ENCODE measurements around the gene CNN1. TPM values are rescaled to one million over a fixed set of nuclear protein-coding genes. Genes with fewer than 3 reads are reported as not detected.

CNN1 gene
- total and polyA plus RNA-seq, 9 of the 15 experiments (the other 6 are each of a cell fraction or from before 2014, with no cell fraction given): 0.23 to 10.6 (median 5.2) TPM

DNA sequence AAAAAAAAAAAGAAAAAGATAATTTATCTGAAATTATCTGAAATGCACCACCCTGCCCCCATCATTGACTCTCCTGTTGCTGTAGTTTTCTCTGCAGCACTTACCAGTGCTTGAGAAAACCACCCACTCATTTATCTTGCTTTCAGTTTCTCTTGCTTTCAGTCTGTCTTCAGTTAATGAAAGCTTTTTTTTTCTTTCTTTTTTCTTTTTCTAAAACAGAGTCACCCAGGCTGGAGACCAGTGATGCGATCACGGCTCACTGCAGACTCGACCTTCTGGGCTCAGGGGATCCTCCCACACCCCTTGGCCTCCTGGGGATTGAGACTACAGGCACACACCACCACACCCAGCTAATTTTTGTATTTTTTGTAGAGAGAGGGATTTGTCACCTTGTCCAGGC, 43.1 kb downstream of the CNN1 start (continued):
- TF ChIP-seq, protein P1, sequence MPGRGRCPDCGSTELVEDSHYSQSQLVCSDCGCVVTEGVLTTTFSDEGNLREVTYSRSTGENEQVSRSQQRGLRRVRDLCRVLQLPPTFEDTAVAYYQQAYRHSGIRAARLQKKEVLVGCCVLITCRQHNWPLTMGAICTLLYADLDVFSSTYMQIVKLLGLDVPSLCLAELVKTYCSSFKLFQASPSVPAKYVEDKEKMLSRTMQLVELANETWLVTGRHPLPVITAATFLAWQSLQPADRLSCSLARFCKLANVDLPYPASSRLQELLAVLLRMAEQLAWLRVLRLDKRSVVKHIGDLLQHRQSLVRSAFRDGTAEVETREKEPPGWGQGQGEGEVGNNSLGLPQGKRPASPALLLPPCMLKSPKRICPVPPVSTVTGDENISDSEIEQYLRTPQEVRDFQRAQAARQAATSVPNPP (IDR thresholded peaks at IDR 0.05; ENCODE audit: borderline replicate concordance, insufficient read depth, insufficient read length): no peak
- TF ChIP-seq ADNP (tag; IDR thresholded peaks at IDR 0.05): 0 out of 2 replicates have a peak, but pooled peaks have one; percentile 66
- TF ChIP-seq SOX6 (IDR thresholded peaks at IDR 0.05): peak; percentile 25; the same call in 1 of the 2 replicates
- TF ChIP-seq, protein P2, sequence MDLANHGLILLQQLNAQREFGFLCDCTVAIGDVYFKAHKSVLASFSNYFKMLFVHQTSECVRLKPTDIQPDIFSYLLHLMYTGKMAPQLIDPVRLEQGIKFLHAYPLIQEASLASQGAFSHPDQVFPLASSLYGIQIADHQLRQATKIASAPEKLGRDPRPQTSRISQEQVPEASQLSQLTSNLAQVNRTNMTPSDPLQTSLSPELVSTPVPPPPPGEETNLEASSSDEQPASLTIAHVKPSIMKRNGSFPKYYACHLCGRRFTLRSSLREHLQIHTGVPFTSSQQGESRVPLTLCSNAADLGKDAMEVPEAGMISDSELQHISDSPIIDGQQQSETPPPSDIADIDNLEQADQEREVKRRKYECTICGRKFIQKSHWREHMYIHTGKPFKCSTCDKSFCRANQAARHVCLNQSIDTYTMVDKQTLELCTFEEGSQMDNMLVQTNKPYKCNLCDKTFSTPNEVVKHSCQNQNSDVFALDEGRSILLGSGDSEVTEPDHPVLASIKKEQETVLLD (IDR thresholded peaks at IDR 0.05): no peak
- TF ChIP-seq LEF1 (IDR thresholded peaks at IDR 0.05): peak; percentile 61
- no peak for TF ChIP-seq ZNF668 (CRISPR knock-in tag; IDR thresholded peaks at IDR 0.05)

DNA sequence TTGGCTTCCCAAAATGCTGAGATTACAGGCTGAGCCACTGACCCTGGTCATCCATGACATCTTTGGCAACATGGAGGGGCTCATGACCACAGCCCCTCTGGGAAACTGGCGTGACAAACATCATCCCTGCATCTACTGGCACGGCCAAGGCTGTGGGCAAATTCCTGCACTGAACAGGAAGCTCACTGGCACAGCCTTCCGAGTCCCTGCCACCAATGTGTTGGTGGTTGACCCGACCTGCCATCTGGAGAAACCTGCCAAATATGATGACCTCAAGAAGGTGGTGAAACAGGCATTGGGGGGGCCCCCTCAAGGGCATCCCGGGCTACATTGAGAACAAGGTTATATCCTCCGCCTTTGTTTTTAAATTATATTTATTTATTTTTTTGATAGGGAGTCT, 47.7 kb downstream of the CNN1 start:
- no peaks in the 10 kb centered on the region for H3K9me3 ChIP-seq (replicated peaks; ENCODE audit: control insufficient read depth, insufficient read depth, low read depth, low read length)
- H3K9me1 ChIP-seq (ENCODE audit: control insufficient read depth, insufficient read depth, low read length): no peaks in the 10 kb centered on the region
- no peaks in the 10 kb centered on the region for H4K20me1 ChIP-seq (replicated peaks; ENCODE audit: control insufficient read depth, insufficient read depth, low read length)
- H2AFZ ChIP-seq (ENCODE audit: low read depth, low read length): no peak overlapping the region
- H3K27me3 ChIP-seq (ENCODE audit: control insufficient read depth in 2 of 2, insufficient read depth in 2 of 2, low read length in 2 of 2): no peaks in the 10 kb centered on the region
- POLR2A ChIA-PET: no interaction called here
- ATAC-seq (no peak), DNase-seq (ENCODE audit: extremely low read depth in 1 of 4, low spot score in 3 of 4) (no peak), FAIRE-seq (no peak)
- H3K9ac ChIP-seq (ENCODE audit: insufficient read depth in 1 of 2, low read depth in 2 of 2, low read length in 2 of 2): no peak overlapping the region
- in situ Hi-C loops (cut with MboI) (loop anchor here (5.0 kb wide), 1 partner anchor 89 kb away; no protein-coding TSS in a partner anchor), intact Hi-C loops (cut with micrococcal nuclease) (no loop called here)
- peaks cover 20 to 31% of the 10 kb centered on the region in 2 experiments; a peak in 4 of 5 replicates for H3K4me1 ChIP-seq (replicated peaks in 1 of 2; ENCODE audit: control insufficient read depth in 2 of 2, insufficient read depth in 2 of 2, low read length in 2 of 2)
- TF ChIP-seq, protein P3, sequence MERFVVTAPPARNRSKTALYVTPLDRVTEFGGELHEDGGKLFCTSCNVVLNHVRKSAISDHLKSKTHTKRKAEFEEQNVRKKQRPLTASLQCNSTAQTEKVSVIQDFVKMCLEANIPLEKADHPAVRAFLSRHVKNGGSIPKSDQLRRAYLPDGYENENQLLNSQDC (CRISPR knock-in tag; IDR thresholded peaks at IDR 0.05): no peak
- TF ChIP-seq FOXA1 (IDR thresholded peaks at IDR 0.05; ENCODE audit: borderline replicate concordance): no peak
- TF ChIP-seq, protein P4, sequence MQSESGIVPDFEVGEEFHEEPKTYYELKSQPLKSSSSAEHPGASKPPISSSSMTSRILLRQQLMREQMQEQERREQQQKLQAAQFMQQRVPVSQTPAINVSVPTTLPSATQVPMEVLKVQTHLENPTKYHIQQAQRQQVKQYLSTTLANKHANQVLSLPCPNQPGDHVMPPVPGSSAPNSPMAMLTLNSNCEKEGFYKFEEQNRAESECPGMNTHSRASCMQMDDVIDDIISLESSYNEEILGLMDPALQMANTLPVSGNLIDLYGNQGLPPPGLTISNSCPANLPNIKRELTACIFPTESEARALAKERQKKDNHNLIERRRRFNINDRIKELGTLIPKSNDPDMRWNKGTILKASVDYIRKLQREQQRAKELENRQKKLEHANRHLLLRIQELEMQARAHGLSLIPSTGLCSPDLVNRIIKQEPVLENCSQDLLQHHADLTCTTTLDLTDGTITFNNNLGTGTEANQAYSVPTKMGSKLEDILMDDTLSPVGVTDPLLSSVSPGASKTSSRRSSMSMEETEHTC (IDR thresholded peaks at IDR 0.05): no peak
- TF ChIP-seq, protein P5, sequence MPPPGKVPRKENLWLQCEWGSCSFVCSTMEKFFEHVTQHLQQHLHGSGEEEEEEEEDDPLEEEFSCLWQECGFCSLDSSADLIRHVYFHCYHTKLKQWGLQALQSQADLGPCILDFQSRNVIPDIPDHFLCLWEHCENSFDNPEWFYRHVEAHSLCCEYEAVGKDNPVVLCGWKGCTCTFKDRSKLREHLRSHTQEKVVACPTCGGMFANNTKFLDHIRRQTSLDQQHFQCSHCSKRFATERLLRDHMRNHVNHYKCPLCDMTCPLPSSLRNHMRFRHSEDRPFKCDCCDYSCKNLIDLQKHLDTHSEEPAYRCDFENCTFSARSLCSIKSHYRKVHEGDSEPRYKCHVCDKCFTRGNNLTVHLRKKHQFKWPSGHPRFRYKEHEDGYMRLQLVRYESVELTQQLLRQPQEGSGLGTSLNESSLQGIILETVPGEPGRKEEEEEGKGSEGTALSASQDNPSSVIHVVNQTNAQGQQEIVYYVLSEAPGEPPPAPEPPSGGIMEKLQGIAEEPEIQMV (tag; conservative IDR thresholded peaks at IDR 0.05; ENCODE audit: low read depth): no peak
- TF ChIP-seq COPS2 (conservative IDR thresholded peaks at IDR 0.05): no peak
- no peak for TF ChIP-seq EGR1 (conservative IDR thresholded peaks at IDR 0.05)
- no peak for TF ChIP-seq CAMTA2 (CRISPR knock-in tag; conservative IDR thresholded peaks at IDR 0.05)
- no peak for TF ChIP-seq RBM34 (IDR thresholded peaks at IDR 0.05; ENCODE audit: borderline replicate concordance, insufficient read depth, low read length)
- TF ChIP-seq, protein P6, sequence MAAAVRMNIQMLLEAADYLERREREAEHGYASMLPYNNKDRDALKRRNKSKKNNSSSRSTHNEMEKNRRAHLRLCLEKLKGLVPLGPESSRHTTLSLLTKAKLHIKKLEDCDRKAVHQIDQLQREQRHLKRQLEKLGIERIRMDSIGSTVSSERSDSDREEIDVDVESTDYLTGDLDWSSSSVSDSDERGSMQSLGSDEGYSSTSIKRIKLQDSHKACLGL (CRISPR knock-in tag; IDR thresholded peaks at IDR 0.05; ENCODE audit: borderline replicate concordance, poor library complexity, severe bottlenecking): no peak
- no peak overlapping the region for H3K4me2 ChIP-seq (ENCODE audit: insufficient read depth, low read length)
- whole genome bisulfite sequencing (ENCODE audit: insufficient coverage, low coverage, missing lambda C conversion rate): 75% methylated on average over 6 of the region's 6 CpGs
- BruUV-seq (replicated peaks): no TSS peak
- no peak overlapping the region for H3K4me3 ChIP-seq
- no peaks in the 10 kb centered on the region for H3K79me2 ChIP-seq (ENCODE audit: control insufficient read depth, insufficient read depth, low read length)
- CTCF ChIA-PET (ENCODE audit: low intra/inter-chr PET ratio): interaction anchor here (2.6 kb wide), 1 partner anchor 27 kb away, joined by 32 read pairs; the partner anchor contains the start of gene ELOF1
- no peak overlapping the region for H3K27ac ChIP-seq (ENCODE audit: extremely low read depth, low read depth, low read length)
- no peaks in the 10 kb centered on the region for H3K36me3 ChIP-seq (ENCODE audit: control insufficient read depth, insufficient read depth, low read length)
